ENCODE measurements around the gene FOXE3. TPM values are rescaled to one million over a fixed set of nuclear protein-coding genes. Genes with fewer than 3 reads are reported as not detected.
"Not testable (repeated sequence)": the region's sequence is repeated elsewhere in the genome, so short reads cannot be mapped to it uniquely, and the experiment has no call there.

Gene FOXE3
- total RNA-seq, 1 donor from 2014 or later, result not detected

GRCh38 chr1:47448462-47449222, 32.6 kb downstream of the FOXE3 start:
- DNase-seq (ENCODE audit: low read depth), result no peak

GRCh38 chr1:47449822-47450552, 33.9 kb downstream of the FOXE3 start:
- DNase-seq (ENCODE audit: low read depth), result no peak

- DNase-seq (ENCODE audit: low read depth), result no peak
These were observed 34.5 kb downstream of the FOXE3 start for GRCh38 chr1:47450606-47451005.

- no peak for DNase-seq (ENCODE audit: low read depth)
These were observed 36.3 kb downstream of the FOXE3 start for GRCh38 chr1:47452426-47452825.

GRCh38 chr1:47453910-47454309, 37.8 kb downstream of the FOXE3 start:
- DNase-seq (ENCODE audit: low read depth), result not testable (repeated sequence)

GRCh38 chr1:47456250-47456649, 40.2 kb downstream of the FOXE3 start:
- DNase-seq (ENCODE audit: low read depth), result no peak

GRCh38 chr1:47457547-47457946, 41.5 kb downstream of the FOXE3 start:
- not testable (repeated sequence) for DNase-seq (ENCODE audit: low read depth)

GRCh38 chr1:47459253-47459788, 43.2 kb downstream of the FOXE3 start:
- DNase-seq (ENCODE audit: low read depth), result no peak

GRCh38 chr1:47460040-47460439, 44.0 kb downstream of the FOXE3 start:
- no peak for DNase-seq (ENCODE audit: low read depth)

- no peak for DNase-seq (ENCODE audit: low read depth)
These were observed 44.4 kb downstream of the FOXE3 start for GRCh38 chr1:47460456-47460855.

- no peak for DNase-seq (ENCODE audit: low read depth)
These were observed 49.5 kb downstream of the FOXE3 start for GRCh38 chr1:47465605-47466004.

Other genes with a start within 250 kb of the FOXE3 start
- gene PDZK1IP1, start 226.2 kb upstream of the FOXE3 start, total RNA-seq, result 288 and 398 TPM in 2 replicates
- gene TAL1, start 184.1 kb upstream of the FOXE3 start, total RNA-seq, result 0.35 TPM in 2 replicates
- 4.9 and 10.8 TPM in 2 replicates for gene STIL, start 102.1 kb upstream of the FOXE3 start, total RNA-seq
- gene CMPK1, start 82.5 kb upstream of the FOXE3 start, total RNA-seq, result 176 and 210 TPM in 2 replicates
- gene FOXD2, start 21.8 kb downstream of the FOXE3 start, total RNA-seq, result 0.15 TPM in 1 of 2 replicates, not detected in the other